Stomach (tissue), 9 donors: ENCODE results near the gene C1orf232. TPM values are rescaled to one million over a fixed set of nuclear protein-coding genes. Genes with fewer than 3 reads are reported as not detected.

Experiments
- DNase-seq, 2 donors: peaks; one replicate each; pipeline versions ENCODE4 v3.0.0 to v3.0.0-alpha.2; 2013 to 2019
- H3K27ac ChIP-seq, 5 donors: fragments of 200-600 bp in 4 of 5; sonication (generic) in 4 of 5; one replicate each; pipeline ENCODE4 v1.5.1; 2013 to 2019; ENCODE audit warnings: mild to moderate bottlenecking in 1 of 5, moderate library complexity in 1 of 5
- H3K27me3 ChIP-seq, 3 donors: fragments of 200-600 bp; sonication (generic); one replicate each; pipeline ENCODE4 v1.5.1; 2017 to 2019; ENCODE audit warnings: mixed run types in 1 of 3
- H3K36me3 ChIP-seq, 4 donors: fragments of 200-600 bp; sonication (generic); 1 replicate in 3 of 4; 2 replicates in 1 of 4; pipeline ENCODE4 v1.5.1; 2016 to 2019
- H3K4me1 ChIP-seq, 4 donors: fragments of 200-600 bp; sonication (generic); one replicate each; pipeline ENCODE4 v1.5.1; 2016 to 2019
- H3K4me3 ChIP-seq, 4 donors: fragments of 200-600 bp; sonication (generic) in 3 of 4; one replicate each; pipeline ENCODE4 v1.5.1; 2016 to 2019; ENCODE audit warnings: mild to moderate bottlenecking in 1 of 4
- H3K9me3 ChIP-seq, 4 donors: fragments of 200-600 bp; sonication (generic); one replicate each; pipeline ENCODE4 v1.5.1; 2016 to 2019
- EP300 ChIP-seq: sonication (generic); formaldehyde crosslinking; IDR thresholded peaks from one replicate; pipeline ENCODE4 v1.6.1; 2017; ENCODE audit warnings: antibody characterized with exemption
- POLR2A ChIP-seq, 4 donors: fragments of 450-650 bp; IDR thresholded peaks; one replicate each; pipeline ENCODE4 v1.6.1; 2016; ENCODE audit warnings: antibody characterized with exemption in 4 of 4, control low read depth in 2 of 4, mild to moderate bottlenecking in 1 of 4, moderate library complexity in 1 of 4
- POLR2AphosphoS5 ChIP-seq, 3 donors: sonication (generic); formaldehyde crosslinking; IDR thresholded peaks; one replicate each; pipeline ENCODE4 v1.6.1; 2016; ENCODE audit warnings: antibody characterized with exemption in 3 of 3
- WGBS, 5 donors: extraction: QIAGEN DNeasy Blood & Tissue Kit in 3 of 5; methylation state at CpG; one replicate each; pipeline versions ENCODE4 v1.1.5 to v1.1.7; 2013 to 2018; 5-methylcytosine and 5-hydroxymethylcytosine counted together
- intact Hi-C: fragments of 100-400 bp; cut with DNase I; formaldehyde crosslinking; loops from one replicate; pipeline ENCODE4 v1.15.1; 2023; ENCODE audit warnings: low total_unique reads
- polyA plus RNA-seq, 3 donors: library from polyadenylated mRNA; stranded (reverse); fragments of 200-250 nt; gene quantifications; one replicate each; pipeline ENCODE4 v1.2.3, GENCODE V29; 2013
- total RNA-seq, 5 donors: library from RNA; depleted of rRNA; stranded (reverse); fragments of >200 nt; gene quantifications; one replicate each; pipeline versions ENCODE4 v1.1.0 to v1.2.3, GENCODE V29; 2014 to 2016
- TF ChIP-seq, protein P1 (sequence below), 7 experiments: fragments of 450-650 bp in 4 of 7; fragments of 200-600 bp in 3 of 7; sonication (generic) in 3 of 7; IDR thresholded peaks; one replicate each; pipeline ENCODE4 v1.5.1; 2016 to 2019; ENCODE audit warnings: antibody characterized with exemption in 7 of 7, control low read depth in 2 of 7, mild to moderate bottlenecking in 1 of 7
- donor health status: healthy with polysubstance abuse.
- donor health status: Bipolar disorder and iron deficiency.
- donor health status: healthy.

C1orf232 gene
- total and polyA plus RNA-seq, 8 donors = not detected

DNA sequence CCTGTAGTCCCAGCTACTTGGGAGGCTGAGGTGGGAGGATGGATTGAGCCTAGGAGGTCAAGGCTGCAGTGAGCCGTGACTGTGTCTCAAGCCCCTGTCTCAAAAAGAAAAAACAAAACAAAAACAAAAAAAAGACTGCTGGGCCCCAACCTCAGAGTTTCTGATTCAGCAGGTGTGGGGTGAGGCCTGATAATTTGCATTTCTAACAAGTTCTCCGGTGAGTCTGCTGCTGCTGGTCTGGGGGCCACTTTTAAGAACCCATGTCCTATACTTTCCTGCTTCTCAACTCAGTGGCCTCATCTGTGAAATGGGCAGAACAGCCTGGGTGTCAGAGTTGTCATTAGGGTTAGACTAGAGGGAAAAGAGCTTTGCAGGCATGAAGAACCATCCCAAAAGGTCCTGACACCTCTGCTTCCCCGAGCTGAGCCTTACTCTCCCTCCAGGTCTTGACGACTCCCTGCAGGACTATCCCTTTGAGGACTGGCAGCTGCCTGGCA lies 11.3 kb upstream of the C1orf232 start:
- Histone ChIP-seq H3K9me3 (no peaks in the 10 kb centered on the region), H3K4me1 (peaks cover 0 to 9% (median 5%) of the 10 kb centered on the region in 4 donors), H3K27me3 (no peaks in the 10 kb centered on the region), H3K36me3 (peaks cover 0 to 46% (median 43%) of the 10 kb centered on the region in 4 donors), H3K4me3 (no peak overlapping the region), H3K27ac (no peak overlapping the region)
- no peak for TF ChIP-seq EP300
- TF ChIP-seq POLR2A (IDR thresholded peaks at IDR 0.05) = no peak
- TF ChIP-seq, protein P1, sequence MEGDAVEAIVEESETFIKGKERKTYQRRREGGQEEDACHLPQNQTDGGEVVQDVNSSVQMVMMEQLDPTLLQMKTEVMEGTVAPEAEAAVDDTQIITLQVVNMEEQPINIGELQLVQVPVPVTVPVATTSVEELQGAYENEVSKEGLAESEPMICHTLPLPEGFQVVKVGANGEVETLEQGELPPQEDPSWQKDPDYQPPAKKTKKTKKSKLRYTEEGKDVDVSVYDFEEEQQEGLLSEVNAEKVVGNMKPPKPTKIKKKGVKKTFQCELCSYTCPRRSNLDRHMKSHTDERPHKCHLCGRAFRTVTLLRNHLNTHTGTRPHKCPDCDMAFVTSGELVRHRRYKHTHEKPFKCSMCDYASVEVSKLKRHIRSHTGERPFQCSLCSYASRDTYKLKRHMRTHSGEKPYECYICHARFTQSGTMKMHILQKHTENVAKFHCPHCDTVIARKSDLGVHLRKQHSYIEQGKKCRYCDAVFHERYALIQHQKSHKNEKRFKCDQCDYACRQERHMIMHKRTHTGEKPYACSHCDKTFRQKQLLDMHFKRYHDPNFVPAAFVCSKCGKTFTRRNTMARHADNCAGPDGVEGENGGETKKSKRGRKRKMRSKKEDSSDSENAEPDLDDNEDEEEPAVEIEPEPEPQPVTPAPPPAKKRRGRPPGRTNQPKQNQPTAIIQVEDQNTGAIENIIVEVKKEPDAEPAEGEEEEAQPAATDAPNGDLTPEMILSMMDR (IDR thresholded peaks at IDR 0.05) = no peak
- TF ChIP-seq POLR2AphosphoS5 (IDR thresholded peaks at IDR 0.05) = no peak
- DNase-seq = no peak
- intact Hi-C loops = no loop called here
- 83 to 88% (median 85%) methylated on average over 4 of the region's 4 CpGs for WGBS, 5 donors

DNA sequence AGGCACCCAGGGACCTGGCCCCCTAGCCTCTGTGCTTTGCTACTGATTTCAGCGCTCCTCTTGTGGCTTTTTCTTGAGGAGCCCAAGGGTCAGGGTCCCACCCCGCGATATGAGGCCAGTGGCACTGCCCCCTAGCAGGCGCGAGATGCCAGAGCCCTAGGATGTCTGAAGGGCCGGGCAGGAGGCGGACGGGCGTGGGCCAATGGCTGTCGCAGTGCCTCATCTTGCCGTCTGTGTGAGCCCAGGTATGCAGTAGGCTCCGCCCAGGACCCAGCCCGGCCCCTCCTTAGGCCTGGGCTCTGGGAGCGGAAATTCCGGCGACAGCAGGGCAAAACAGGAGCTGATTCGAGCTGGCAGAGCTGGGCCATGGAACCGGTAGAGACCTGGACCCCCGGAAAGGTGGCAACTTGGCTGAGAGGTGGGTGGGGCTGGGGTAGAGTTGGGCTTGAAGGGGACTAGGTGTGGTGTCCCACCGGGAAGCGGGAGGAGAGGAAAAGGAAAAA lies 8.5 kb upstream of the C1orf232 start, which contains the start of gene CNKSR1:
Gene CNKSR1, plus strand, starts transcription at position 310 of the 503 bp plus-strand sequence. Its CDS starts 57 bp downstream, at position 367.
- H3K4me3 ChIP-seq = peak within 1 kb of the TSS; percentile 27 to 48 (median 42)
- DNase-seq = peak; percentile 87 to 95
- no peaks in the 10 kb centered on the region for H3K27me3 ChIP-seq
- H3K27ac ChIP-seq = peak within 1 kb of the TSS; percentile 56 to 77 (median 69)
- WGBS, 5 donors = 19 to 39% (median 22%) methylated on average over 9 to 21 of the region's 21 CpGs
- H3K36me3 ChIP-seq = peaks cover 0 to 19% (median 17%) of the 10 kb centered on the region in 4 donors
- TF ChIP-seq EP300 (no peak), POLR2A (IDR thresholded peaks at IDR 0.05) (peak in 1 of 4 donors; percentile 34), POLR2AphosphoS5 (IDR thresholded peaks at IDR 0.05) (peak in 2 of 3 donors; percentile 54 to 59)
- TF ChIP-seq, protein P1 (IDR thresholded peaks at IDR 0.05) = peak in 1 of 7 experiments; percentile 6
- no peaks in the 10 kb centered on the region for H3K9me3 ChIP-seq
- intact Hi-C loops = no loop called here
- peaks cover 0 to 9% (median 5%) of the 10 kb centered on the region in 4 donors for H3K4me1 ChIP-seq

DNA sequence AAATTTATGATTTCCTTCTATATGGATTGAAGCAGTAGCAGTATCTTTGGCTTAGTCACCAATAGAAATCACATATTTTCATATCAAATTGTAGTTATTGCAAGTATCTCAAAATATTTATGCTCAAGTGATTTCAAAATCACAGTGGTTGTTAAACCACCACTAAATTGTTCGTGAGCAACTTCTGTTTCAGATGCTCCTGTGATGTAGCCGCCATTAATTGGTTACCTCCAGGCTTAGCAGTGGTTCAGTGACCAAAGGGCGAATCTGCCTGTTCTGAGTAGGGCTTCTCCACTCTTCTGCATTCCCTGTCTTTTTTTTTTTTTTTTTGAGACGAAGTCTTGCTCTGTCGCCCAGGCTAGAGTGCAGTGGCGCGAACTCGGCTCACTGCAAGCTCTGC lies 6.6 kb upstream of the C1orf232 start:
- no peaks in the 10 kb centered on the region for H3K9me3 ChIP-seq
- DNase-seq = no peak
- peaks cover 11 to 24% (median 18%) of the 10 kb centered on the region in 4 donors for H3K4me1 ChIP-seq
- H3K36me3 ChIP-seq = peaks cover 0 to 14% (median 5%) of the 10 kb centered on the region in 4 donors
- 89 to 97% (median 95%) methylated on average over 8 of the region's 8 CpGs for WGBS, 5 donors
- no peak overlapping the region for H3K4me3 ChIP-seq
- H3K27ac ChIP-seq = no peak overlapping the region
- H3K27me3 ChIP-seq = no peaks in the 10 kb centered on the region
- TF ChIP-seq EP300 (no peak), POLR2A (IDR thresholded peaks at IDR 0.05) (no peak), POLR2AphosphoS5 (IDR thresholded peaks at IDR 0.05) (no peak)
- TF ChIP-seq, protein P1 (IDR thresholded peaks at IDR 0.05) = no peak
- intact Hi-C loops = no loop called here

DNA sequence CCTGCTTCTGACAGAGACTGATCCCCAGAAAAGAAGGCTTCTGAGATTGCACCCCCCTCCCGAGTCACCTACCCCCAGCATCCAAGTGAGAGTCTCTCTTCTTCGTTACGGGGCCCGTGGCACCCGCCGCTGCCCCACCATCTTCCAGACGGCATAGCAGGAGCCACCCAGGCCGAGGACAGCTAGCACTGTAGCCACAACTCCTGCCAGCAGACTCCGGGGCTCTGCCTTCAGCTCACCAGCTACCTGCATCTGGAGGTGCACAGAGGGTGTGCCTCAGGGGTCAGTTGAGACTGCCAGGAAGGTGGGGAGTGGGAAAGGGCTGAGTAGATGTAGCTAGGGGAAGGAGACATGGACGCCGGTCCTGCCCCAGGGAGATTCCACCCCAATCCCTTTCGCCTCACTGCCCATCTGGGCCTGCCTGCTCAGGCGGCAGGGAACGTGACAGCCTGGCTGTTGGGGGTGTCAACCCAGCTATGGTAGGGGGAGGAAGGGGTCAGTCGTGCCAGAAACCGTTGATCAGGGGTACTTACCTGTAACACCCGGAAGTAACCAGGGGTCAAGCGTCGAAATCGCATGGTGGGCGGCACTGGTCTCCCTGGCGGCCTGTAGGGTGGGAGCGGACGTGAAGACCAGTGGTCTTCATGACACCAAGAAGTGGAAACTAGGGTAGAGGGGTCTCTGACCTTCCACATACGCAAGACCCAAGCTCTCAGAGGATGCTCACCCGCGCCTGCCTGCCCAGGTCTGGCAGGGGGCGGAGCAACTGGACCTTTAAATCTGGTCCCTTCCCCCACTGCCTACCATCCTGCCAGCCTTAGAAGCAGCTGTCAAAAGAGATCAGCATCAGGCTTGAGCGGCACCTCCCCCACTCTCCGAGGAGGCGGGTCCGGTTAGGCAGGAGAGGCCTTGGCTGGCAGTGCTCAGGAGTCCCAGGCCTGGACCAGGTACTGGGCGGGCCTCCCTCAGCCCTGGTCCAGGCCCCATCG lies 2.6 kb upstream of the C1orf232 start, which contains the start of gene ZNF593OS:
Gene ZNF593OS, minus strand, starts transcription at position 749 of the 989 bp plus-strand sequence. Its CDS starts 171 bp downstream, at position 578.
- H3K27me3 ChIP-seq = no peaks in the 10 kb centered on the region
- peaks cover 0 to 10% (median 5%) of the 10 kb centered on the region in 4 donors for H3K36me3 ChIP-seq
- peaks cover 12 to 24% (median 22%) of the 10 kb centered on the region in 4 donors for H3K4me1 ChIP-seq
- DNase-seq = no peak
- TF ChIP-seq, protein P1 (IDR thresholded peaks at IDR 0.05) = no peak
- TF ChIP-seq POLR2A (IDR thresholded peaks at IDR 0.05) = no peak
- no peak for TF ChIP-seq POLR2AphosphoS5 (IDR thresholded peaks at IDR 0.05)
- no peak for TF ChIP-seq EP300
- WGBS, 5 donors = 91 to 93% (median 92%) methylated on average over 32 to 34 of the region's 34 CpGs
- H3K27ac ChIP-seq = peak within 1 kb of the TSS in 2 of 5 donors; percentile 85 to 91
- H3K9me3 ChIP-seq = no peaks in the 10 kb centered on the region
- H3K4me3 ChIP-seq = peak within 1 kb of the TSS; percentile 75 to 93 (median 84)
- intact Hi-C loops = no loop called here
